Measurements from ENCODE around the gene UNC5B.

- TF ChIP-seq CTCF (IDR thresholded peaks at IDR 0.05) (no peak), POLR2A (IDR thresholded peaks at IDR 0.05) (no peak)
These were observed 66.6 kb downstream of the UNC5B start for GRCh38 chr10:71278691-71279588.
